ENCODE data around the gene NHLRC4.

The NHLRC4 gene

GRCh38 chr16:566475-567372 lies at the start of gene NHLRC4:
Gene NHLRC4 (plus strand): TSS chr16:567005. CDS start chr16:568048, 1,043 bp downstream.
- DNase-seq, result no peak

GRCh38 chr16:518858-519257 lies 47.9 kb upstream of the NHLRC4 start:
- DNase-seq, result no peak

GRCh38 chr16:519425-519824 lies 47.4 kb upstream of the NHLRC4 start:
- no peak for DNase-seq

GRCh38 chr16:519841-520687 lies 46.7 kb upstream of the NHLRC4 start:
- no peak for DNase-seq

- no peak for DNase-seq
These were observed 46.0 kb upstream of the NHLRC4 start for GRCh38 chr16:520847-521246.

- DNase-seq, result no peak
These were observed 45.2 kb upstream of the NHLRC4 start for GRCh38 chr16:521381-522210.

- DNase-seq, result no peak
These were observed 44.3 kb upstream of the NHLRC4 start for GRCh38 chr16:522320-523096.

GRCh38 chr16:523097-523741 lies 43.6 kb upstream of the NHLRC4 start:
- DNase-seq, result no peak

GRCh38 chr16:524274-525040 lies 42.3 kb upstream of the NHLRC4 start:
- no peak for DNase-seq

GRCh38 chr16:525123-525519 lies 41.7 kb upstream of the NHLRC4 start:
- no peak for DNase-seq

GRCh38 chr16:525520-526180 lies 41.2 kb upstream of the NHLRC4 start:
- DNase-seq, result no peak

- DNase-seq, result no peak
These were observed 40.4 kb upstream of the NHLRC4 start for GRCh38 chr16:526181-527014.

GRCh38 chr16:527015-527903 lies 39.5 kb upstream of the NHLRC4 start, which contains the start of gene CAPN15:
Gene CAPN15 (plus strand): TSS chr16:527712. CDS start chr16:546839, 19,127 bp downstream.
- peak; percentile 67 for DNase-seq

- no peak for DNase-seq
These were observed 38.4 kb upstream of the NHLRC4 start for GRCh38 chr16:528111-529011.

GRCh38 chr16:529012-529575 lies 37.7 kb upstream of the NHLRC4 start:
- DNase-seq, result no peak

GRCh38 chr16:530111-530817 lies 36.5 kb upstream of the NHLRC4 start:
- no peak for DNase-seq
